Stimulated activated CD4-positive, alpha-beta T cell treated with anti-CD3 and anti-CD28 coated beads, Interleukin-1b, Interleukin-23, amount 100 ng/mL, for 24 hours (primary cell): ENCODE results near the gene NRP1.

Source experiments
- DNase-seq, 4 experiments: peaks; one replicate each; pipeline ENCODE4 v3.0.0-alpha.2; 2020; ENCODE audit warnings: low read depth in 4 of 4, low spot score in 1 of 4

The NRP1 gene

DNA sequence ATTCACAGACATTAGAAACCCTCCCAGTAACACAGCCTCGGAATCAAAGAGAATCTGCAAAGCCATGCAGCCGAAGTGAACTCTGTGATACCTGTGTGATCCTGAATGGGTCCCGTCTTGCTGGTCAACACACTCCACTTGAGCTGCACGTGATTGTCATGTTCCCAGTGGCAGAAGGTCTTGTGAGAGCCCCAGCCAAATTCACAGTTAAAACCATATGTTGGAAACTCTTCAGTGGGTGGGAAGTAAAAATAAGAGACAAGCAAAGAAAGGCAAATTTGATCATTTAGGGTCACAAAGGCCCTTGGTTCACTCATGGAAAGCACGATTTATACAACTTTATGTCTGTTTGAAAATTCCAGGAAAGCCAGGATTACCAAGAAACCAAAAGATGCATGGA is 142.3 kb downstream of the NRP1 start:
- DNase-seq = no peak

DNA sequence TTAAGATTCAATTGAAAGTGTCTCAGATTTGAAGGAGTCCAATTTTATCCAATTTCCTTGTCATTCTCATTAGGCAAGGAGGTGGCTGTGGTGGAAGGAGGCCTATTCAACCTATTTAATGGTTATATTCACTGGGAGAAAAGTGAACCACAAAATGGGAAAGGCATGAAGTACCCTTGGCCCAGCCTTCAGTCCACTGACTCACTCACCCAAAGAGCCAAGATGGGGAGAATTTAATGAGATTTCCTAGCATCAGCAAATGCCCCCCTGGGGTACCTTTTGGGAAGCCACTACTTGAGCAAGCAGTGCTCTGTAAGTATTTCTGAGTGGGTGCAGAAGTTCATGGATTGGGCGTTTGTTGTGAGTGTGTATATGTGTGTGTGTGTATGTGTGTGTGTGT is 144.1 kb downstream of the NRP1 start:
- no peak for DNase-seq

DNA sequence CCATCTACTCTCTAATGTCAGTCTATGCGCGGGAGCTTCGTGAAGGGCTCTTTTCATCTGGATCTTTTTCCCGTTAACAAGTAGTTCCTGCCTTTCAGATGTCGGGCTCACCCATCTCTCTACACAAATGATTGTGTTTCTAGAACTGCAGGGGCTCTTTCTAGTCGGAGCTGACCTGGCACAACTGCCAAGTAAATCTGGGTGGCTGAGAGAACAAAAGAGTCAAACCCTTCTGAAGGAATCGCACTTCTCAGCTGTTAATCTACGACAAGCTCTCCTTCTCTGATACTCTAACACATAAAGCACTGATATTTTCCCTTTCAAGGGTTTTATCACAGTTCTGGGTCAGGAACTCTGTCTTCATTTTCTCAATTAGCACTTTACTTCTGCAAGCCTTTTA is 144.7 kb downstream of the NRP1 start:
- DNase-seq = no peak

DNA sequence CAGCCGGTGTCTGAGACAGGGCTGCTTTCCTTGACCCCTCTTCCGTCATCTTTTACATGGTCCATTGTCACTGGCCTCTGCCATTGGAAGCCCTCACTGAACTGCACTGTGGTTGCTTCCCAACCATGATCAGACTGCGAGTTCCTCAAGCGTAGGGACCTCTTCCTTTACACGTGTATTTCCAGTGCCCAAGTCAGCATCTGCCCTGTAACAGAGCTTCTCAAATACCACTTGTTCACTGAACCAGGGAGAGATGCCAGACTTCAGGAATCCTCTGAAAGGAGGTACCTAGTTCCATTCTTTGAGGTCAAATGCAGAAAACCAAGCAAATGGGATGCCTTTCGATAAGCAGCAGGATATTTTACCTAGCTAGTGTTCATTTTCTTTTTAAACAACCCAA is 145.1 kb downstream of the NRP1 start:
- no peak for DNase-seq

DNA sequence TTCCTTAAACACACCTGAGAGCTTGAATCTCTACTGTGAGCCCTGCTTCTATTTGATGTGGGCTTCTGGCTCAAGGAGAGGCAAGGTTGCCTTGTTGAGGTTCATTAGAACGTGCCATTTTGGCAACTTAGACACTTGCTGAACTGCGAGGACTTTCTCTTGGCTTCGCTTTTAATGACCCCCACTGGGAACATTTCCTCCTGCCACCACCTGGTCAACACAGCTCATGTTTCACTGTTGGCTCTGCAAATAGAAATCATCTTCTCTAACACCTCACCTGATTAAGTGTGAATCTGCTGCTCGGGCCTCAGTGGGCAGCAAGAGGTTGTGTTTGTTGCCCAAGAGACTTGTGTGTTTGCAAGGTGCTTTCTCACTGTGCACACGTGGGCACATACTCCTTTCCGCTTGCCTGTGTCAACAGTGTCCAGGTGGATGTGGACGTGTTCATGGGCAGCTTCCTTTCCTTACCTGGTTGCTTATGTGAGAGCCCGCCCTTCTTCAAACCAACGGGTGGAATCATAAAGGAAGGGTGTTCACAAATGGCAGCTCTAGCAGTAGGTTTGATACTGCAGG is 147.0 kb downstream of the NRP1 start:
- DNase-seq = no peak

DNA sequence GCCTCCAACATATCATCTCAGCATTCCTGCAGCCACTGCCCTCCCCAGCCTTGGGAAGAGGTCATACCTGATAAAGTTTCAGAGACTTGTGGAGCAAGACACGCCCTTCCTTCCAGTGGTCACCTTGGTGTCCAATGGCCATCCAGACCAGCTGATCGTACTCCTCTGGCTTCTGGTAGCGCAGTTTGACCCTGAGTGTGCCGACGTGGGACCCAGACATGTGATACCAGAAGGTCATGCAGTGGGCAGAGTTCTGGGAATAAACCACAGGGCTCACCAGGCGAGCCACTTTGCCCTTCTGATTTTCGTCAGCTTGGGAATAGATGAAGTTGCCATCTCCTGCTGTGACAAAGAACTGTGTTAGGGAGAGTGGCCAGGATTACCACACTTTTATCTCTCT is 148.3 kb downstream of the NRP1 start:
- DNase-seq = no peak

DNA sequence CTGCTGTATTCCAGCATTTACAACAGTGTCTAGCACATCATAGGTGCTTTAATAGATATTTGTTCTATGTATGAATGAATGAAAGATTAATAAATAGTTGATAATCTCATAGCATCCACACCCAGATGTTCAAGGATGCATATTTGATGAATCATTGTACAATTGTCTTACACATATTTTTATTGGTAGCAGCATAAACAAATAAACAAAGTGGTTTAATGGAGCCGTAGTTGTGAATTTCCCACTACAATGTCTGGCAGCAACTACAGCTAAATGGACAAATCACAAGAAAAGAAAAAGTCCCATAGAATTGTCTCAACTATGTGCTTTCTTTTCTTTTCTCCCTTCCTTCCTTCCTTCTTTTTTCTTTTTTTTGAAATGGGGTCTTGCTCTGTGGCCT is 150.8 kb downstream of the NRP1 start:
- no peak for DNase-seq

DNA sequence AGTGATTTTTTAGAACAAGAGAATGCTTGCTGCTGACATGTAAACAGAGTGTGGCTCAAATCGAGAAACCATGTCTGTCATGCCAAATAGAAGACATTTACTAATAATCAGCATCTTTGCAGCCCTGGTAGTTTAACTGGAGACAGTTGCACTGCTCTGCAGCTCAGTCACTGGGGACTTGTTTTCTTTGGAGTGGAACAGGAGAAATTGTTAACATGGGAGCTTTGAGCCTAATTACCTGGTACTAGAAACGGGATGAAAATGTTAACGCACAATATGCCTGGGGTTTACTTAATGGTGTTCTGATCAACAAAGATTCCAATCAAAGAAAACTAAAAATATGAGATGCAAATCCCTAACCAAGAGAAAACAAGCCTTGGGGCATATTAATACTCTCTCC is 153.5 kb downstream of the NRP1 start:
- DNase-seq = no peak

DNA sequence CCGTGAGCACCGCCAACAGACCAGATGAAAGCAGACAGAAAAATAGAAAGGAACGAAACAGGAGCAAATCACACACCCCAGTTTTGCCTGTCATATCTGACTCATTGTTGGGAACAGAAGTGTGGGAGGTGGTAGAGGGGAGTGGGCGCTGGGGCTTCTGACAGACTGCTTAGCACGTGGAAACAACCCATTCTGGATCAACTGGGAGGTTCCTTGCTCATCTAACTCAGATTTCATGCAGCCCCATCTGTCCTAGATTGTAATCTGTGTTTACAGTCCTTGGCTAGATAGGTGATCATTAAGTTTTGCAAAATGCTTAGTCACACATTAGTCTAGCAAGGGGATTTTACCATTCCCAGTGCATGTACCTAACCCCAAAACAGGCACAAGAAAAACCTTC is 154.1 kb downstream of the NRP1 start:
- peak in 2 of 4 experiments; percentile 1 to 13 for DNase-seq

DNA sequence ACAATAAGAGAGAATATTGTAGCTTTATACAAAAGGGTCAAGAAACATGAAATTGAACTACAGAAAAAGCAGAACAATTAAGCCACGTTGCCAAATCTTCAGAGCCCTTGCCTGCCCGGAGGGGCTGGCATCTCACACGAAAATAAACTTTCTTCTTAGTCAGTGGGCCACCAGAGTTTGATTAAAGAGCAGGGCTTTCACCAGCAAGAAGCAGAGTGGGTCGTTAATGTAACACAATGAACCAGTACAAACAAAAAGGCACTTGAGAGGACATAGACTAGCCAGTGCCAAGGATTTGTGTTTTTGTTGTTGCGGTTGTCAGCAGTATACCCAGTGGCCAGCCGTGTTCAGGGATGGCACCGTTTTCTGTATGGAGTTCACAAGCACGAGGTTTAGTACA is 155.4 kb downstream of the NRP1 start:
- no peak for DNase-seq

DNA sequence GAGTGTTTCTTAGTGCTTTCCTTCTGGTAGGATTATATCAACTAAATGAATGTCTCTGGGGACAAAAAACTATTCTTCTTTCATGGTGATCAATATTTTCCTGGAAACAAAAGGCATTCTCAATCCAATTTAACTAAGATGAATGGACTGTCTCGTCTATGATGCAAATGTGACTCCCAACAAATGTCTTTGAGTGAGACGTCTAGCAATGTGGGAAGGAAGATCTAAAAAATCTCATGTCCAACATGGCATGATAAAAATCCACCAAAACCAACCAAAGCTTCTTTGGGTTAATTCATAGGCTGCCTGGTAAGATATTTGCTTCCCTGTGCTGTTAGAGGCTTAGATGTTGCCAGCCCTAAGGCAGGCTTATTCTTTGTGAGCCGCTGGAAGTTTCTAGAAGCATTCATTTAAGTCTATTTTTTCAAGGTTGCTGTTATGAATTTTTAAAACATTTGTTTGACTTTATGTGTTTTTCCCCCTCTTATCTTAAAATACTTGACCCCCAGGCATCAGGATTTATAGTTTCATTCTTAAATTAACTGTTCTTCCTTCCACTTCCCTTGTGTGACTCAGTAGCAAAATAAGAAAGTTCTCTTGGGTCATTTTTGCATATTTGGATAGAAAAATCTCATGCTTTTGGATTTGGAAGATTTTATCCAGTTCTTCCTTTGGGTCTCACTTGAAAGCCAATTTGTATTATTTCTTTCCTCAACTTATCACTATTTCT is 156.3 kb downstream of the NRP1 start:
- no peak for DNase-seq

DNA sequence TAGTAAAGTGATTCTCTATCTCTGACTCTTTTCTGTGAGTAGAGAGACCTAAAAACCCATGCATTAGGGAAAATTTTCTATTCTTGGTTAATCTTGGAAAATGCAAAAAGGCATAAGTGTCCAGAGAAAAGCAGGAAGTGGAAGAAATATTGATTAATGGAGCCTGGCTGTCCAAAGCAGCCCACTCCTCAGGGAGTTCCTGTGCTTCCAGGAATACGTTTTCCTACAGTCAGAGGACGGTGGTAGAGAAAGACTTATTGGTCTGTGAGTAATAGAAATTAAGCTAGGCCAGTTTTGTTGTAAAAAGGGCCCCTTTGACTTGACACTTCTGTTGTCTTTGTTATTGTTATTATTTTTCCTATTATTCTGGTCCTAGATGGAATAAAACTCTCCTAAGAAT is 157.8 kb downstream of the NRP1 start:
- no peak for DNase-seq

DNA sequence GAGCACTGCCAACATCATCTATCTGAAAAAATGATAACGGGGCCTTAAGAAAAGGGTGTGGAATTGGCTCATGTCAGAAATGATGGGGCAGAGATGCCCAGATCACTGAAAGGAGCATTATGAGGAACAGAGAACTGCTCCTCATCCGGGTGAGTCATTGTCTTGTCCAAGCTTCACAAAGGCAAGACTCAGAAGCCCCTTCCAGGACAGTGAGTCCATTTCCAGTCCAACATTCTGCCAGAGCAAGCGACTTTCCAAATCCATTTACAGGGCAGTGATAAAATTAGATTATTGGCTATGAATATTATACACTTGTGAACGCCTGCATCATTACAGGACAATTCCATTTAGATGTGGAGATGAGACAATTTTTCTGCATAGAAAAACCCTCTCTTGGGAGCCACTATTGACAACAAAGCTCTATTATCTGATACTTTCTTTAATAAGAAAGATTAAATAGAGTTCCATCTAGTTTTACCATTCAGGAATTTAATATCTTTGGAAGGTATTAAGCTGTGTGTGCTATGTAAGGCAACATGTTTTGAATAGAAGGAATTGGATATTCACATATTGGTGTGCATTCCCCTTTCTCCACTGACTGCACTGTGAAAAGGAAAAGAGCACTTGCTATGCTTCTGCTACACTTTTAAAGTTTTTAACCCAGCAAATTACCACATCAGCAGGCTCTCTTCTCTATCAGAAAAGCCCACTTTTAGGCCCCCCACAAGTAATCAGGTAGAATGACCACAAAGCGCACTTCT is 159.6 kb downstream of the NRP1 start:
- DNase-seq = no peak

DNA sequence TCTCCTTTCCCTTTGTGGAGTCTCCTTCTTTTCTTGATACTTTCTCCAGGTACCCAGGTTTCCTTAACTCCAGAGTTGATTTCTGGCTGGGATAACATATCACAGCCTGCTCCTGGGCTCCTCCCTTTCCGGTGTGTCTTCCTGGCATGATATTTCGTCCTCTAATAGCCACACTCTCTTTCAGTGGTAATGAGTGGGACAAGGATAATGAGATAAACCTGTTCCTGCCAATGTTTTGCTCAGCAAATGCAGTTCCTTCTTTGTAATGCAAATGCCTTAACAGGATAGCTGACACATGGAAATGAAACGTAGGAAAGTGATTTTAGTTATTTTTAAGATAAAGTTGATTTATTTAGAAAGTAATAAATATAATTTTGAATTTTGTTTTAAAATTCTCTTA is 168.6 kb downstream of the NRP1 start:
- DNase-seq = no peak

DNA sequence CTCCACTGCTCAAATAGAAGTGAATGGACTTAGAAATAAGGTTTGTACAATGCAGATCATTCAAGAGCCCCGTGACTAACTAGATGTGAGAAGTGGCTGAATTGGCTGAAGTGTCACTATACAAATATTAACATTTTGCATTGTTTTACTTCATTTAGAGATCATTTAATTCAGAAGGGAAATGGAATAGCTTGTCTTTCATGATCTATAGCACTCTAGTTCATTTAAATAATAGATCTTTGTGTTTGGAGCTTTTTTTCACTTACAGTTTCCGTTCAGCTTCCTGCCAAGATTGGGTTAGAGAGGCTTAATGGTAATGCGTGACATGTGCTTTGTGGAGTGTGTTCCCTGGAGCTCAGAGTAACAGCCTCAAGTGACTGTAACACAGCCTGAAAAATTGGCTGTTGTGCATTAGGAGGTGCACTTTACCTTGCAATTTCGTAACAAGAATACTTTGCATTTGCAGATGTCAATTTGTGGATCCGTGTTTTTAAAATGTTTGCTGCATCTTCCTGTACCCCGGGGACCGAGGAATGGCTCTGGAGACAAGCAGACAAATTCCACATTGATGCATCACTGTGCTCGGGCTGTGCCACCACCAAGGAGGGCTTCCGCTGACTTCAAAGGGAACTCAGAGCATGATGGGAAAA is 170.3 kb downstream of the NRP1 start:
- DNase-seq = no peak

DNA sequence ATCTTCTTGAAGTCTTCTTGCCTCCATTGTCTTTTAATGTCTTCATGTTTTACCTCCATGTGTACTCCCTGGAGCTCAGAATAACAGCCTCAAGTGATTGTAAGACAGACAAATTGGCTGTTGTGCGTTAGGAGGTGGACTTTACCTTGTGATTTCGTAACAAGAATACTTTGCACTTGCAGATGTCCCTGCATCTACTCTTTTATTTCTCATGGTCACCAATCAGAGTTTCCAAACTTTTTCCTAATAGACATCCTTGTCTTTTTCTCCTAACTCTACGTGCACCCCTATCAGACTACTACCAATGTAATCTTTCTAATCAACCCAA is 172.3 kb downstream of the NRP1 start:
- no peak for DNase-seq

DNA sequence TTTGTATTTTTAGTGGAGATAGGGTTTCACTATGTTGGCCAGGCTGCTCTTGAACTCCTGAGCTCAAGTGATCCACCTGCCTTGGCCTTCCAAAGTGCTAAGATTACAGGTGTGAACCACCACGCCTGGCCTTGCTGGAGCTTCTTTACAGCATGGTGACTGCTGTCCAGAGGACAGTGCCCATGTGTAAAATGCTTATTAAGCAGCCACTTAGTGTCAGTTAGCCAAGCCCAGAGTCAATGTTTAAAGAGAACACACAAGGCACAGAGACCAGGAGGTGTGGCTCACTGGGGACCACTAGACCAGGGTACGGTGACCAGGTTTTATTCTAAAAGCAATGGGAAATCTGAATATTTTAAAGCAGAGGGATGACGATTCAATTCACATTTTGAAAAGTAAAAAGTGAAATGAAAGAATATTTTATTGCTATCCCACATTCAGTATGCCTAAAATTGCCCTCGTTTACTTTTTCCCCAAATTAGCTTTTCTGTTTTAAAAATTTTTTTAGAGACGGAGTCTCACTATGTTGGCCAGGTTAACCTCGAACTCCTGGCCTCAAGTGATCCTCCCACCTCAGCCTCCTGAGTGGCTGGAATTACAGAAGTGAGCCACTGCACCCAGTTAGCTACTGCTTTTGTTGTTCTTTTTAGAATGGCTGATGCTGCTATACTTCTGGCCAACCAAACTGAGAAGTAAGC is 172.8 kb downstream of the NRP1 start:
- DNase-seq = no peak

DNA sequence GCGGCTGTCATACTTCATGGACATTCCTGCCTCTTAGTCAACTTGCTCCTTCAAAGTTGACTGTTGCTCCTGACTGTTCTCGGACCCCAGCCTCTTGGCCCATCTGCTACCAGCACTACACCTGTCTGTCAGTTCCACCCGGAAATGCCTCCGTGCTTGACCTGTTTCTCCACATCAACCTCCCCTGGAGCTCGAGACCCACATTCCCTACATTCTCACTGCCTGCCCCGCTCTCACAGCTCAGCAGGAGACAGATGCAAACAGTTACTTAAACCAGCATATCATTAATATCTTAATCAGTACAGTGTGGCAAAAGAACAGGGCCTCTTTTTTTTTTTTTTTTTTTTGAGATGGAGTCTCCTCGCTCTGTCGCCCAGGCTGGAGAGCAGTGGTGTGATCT is 174.3 kb downstream of the NRP1 start:
- no peak for DNase-seq

DNA sequence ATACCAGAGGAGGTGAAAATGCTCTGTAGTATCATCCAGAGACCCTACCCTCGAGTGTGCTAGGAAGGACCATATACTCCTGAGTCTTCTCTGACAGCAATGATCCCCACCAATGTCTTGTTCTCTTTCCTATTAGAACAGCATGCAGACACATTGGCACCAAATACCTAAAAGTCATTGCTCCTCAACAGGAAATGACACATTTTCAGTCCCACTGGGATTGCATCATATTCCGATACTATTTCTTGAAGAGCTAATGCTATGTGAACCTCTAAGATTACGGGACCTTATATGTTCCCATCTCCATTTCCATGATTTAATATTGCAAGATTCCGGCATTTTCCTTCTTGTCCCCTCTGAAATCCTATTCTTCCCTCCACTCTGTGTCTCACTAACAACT is 177.4 kb downstream of the NRP1 start:
- DNase-seq = no peak

DNA sequence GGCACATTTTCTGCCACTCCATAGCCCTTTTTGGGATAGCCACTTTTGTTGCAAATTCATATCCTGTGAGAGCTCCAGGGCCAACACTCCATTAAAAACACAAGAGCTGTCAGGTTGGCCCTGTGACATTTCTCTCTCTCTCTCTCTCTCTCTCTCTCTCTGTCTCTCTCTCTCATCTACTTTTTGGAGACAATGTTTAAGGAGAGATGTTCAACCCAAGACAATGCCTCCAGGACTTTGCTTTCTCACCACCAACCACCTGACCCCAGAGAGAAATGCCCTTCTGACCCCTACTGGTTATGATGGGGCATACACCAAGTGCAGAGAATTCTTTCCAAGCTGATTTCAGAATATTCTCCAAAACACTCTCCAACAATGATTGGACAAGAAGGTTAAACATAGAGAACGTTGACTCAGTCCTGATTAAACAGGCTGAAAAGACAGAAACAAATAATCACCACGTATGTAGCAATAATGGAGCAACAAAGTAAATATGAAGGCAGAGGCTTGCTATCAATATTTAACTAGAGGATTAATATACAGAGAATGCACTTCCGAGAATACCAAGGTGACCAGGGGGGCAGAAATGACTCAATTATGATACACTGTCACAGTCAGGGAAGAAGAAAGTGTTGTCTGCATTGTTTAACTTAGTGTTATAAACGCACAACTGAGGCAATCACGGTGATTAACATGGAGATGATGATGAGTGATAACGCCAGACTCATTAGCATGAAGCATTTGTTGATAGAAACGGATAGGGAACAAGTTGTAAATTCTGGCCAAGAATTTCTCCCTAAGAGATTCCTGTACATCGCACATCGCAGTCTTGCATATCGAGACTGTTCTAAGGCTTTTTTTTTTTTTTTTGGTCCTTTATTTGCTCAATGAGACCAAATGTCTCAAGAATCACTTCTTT is 178.5 kb downstream of the NRP1 start:
- no peak for DNase-seq

DNA sequence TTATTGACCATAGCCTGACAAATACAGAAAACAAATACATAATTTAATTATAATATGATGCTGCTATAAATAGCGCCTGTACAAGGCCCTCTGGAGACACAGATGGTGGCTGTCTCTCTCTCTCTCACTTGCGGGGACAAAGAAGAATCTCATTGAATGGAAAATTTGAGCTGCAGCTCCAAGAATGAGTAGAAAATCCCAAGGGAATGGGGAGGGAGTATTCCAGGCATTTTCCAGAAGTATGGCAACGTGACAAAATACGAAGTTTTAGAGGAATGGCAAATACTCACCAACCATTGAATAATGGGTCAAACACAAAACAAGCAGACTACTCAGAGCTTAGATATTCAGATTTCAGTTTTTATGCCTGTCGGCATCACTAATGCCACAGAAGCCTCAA is 179.9 kb downstream of the NRP1 start:
- no peak for DNase-seq
